Stimulated activated CD8-positive, alpha-beta memory T cell treated with anti-CD3 and anti-CD28 coated beads, Interleukin-15, amount 100 ng/mL, for 4 hours (primary cell): ENCODE results near the gene OVCH2.
"Not testable (repeated sequence)": the region's sequence is repeated elsewhere in the genome, so short reads cannot be mapped to it uniquely, and the experiment has no call there.

Source experiments
- DNase-seq, 2 donors: peaks; one replicate each; pipeline ENCODE4 v3.0.0-alpha.2; 2020; ENCODE audit warnings: low read depth in 2 of 2

The OVCH2 gene

DNA sequence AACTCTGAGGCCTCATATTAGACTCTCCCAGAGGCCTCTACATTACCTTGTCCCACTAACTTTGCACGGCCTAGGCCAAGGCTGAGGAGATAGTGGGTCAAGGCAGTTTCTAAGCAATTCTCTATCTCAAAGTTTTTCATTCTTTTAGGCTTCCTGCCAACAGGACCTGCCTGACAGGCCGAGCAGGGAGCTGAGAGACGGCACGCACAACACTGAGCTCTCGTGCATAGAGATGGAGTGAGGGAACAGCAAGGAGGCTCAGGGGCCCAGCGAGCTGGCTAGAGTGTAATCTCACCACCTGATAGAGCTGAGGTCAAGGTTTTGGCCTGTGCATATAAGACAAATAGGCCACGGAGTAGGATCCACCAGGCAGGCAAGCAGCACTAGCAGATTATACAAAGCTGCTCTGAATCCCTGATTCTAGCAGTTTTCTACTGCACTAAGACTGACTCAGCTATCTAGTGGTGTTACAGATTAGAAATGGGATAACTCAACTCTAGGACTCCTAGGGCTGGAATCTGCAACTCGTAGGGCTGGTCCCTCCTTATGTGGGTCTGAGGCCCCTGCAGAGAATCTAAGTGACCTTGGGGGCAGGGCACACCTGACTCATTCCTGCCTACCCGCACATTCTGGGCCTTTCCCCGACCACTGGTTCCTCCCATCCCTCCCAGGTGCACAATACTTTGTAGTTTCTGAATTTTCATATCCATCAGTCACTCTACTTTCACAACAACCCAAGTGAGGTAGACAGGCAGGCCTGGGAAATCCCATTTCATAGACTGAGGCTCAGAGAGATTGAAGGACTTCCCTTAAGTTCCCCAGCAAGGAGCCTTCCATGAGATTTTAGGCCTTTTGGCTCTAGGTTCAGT, 34.7 kb downstream of the OVCH2 start:
- no peak for DNase-seq

DNA sequence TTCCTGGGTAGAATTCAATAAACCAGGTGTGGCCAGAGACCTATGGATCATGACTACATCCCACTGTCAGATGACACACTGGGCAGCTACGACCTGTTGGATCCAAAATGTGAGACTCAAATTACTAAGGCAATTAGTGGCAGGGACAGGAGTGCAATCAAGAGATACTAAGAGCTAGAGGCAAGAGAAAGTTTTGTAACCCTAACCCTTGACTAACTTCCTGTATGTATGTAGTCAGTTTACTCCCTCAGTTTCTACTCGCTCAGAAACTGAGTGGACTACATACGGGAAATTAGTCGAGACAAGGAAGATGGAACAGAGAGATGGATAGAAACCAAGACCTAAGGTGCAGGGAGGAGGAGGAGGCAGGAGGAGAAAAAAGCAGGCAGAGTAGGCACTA, 35.6 kb downstream of the OVCH2 start:
- no peak for DNase-seq

DNA sequence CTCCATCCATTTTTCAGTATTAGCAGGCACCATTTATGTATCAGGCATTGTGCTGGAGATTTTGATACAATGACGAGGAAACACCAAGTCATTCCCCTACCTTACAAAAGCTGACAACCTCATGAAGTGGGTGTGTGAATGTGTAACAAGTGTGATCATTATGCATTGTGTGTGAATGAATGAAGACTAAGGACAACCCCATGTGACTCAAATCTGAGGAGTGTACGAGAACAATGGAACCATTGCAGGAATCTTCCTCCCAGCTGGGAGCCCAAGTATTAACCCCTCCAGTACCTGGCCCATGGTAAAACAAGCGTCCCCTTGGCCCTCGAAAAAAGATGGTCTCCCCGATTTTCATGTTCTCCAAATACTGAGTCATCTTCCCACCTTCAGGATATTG, 37.4 kb downstream of the OVCH2 start:
- DNase-seq: no peak

DNA sequence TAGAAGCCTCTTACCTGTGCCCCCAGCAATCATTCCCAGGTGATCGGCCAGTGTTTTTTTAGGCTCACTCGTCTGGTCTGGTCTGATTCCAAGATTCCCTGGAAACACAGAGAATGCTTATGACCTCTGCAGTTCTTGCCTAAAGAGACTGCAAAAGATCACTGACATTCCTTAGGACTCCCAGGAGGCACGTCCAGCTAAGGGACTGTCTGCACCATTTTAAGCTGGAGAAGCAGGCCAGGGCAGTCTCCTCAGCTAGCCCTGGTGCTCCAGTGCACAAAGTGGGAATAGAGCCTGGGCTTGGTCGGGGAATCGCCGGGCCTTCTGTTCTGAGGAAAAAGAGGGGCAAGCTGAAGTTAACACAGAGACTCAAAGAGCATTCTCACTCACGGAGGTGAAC, 37.8 kb downstream of the OVCH2 start:
- DNase-seq: no peak

DNA sequence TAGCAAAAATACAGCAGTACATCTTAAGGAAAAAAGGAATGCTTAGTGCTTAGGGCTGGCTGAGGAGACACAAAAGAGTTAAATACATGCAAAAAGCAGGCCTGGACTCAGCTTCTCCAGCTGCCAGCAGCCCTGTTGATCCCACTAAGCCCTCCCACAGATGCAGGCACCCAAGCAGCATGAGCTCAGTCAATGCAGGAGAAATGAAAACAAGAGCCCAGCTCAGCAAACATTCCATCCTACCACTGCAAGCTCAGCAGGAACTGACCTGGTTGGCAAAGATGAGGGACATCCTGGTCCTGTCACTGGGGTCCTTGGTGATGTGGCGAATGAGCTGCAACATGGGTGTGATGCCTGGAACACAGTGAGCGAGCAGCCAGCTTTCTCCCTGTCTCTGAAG, 38.8 kb downstream of the OVCH2 start:
- no peak for DNase-seq

DNA sequence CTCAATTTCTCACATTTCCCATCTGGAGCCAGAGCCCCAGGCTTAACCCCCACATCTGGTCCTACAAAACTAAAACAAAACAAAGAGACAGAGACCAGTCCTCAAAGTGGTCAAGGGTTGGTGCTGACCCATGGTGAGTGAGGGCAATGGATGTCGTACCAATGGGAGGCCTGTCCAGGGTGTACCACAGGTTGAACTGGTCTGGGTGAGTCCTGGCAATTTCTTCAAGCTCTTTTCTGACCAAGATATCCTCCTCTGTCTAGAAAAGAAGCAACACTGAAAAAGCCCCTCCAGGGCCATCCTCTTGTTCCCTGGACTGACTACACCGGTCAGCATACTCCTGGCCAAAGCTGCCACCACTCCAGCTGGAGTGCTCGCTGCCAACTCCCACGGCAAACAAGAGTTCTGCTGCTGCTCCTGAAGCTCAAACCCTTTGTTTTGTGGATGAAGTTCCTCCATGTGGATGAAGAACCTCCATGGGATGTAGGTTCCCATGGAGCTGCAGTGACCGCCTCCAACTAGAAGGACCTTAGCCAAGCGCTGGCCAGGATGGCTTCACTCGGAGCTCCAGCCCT, 39.9 kb downstream of the OVCH2 start:
- DNase-seq: no peak

DNA sequence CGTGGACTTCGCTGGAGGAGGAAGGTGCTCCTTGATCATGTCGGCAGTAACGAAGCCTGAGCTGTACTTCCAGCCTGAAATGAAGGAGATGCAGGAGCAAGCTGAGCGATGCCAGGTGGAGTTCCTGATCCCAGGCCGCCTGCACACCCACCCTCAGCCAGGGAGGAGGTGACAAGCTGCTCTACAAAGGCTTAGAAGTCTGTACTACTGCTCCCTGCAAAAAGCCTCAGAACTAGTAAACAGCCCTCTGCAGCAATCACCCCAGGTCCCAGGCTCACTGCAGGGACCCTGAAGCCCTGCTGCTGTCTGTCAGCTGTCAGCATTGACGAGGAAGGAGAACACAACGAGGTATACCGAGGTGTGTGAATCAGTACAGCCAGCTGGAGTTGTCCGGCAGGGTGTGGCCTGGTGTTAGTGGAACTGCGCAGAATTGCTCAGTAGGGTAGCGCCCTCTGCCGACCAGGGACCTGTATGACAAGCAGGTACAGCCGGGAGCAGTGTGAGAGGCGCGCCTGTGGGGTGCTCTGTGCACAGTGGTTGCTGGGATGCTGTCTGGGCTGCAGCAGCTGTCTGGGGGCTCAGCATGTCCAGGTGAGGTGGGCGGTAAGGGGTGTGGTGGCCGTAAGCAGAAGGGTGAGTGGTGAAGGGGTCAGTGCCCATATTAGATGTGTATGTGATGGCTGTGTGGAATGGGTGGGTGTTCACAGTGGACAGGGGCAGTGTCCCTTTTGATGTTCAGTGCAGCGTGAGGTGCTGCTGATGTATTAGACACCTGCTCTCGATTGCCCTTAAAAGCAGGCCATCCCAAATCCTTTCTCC, 40.6 kb downstream of the OVCH2 start:
- DNase-seq: peak in 1 of 2 donors; percentile 41

DNA sequence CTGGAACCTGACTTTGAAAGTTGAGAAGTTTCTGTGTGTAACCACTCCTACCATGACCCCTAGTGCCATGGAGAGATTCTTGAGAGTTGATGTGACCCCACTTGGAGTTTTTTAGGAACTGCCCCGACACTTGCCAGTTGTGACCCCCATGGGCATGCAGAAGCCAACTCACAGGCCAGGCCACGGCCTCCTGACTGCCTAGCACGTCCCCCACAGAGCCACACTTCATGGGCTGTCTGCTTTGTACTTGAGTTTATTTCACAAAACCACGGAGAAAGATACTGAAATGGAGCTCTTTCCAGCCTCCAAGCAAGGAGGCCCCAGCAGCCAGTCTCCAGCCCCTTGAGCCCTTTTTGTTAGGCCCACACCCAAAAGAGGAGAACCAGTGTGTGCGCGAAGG, 41.4 kb downstream of the OVCH2 start:
- no peak for DNase-seq

DNA sequence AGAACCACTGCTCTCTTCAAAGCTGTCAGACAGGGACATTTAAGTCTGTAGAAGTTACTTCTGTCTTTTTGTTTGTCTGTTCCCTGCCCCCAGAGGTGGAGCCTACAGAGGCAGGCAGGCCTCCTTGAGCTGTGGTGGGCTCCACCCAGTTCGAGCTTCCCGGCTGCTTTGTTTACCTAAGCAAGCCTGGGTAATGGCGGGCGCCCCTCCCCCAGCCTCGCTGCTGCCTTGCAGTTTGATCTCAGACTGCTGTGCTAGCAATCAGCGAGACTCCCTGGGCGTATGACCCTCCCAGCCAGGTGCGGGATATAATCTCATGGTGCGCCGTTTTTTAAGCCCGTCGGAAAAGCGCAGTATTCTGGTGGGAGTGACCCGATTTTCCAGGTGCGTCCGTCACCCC, 42.7 kb downstream of the OVCH2 start:
- not testable (repeated sequence) for DNase-seq

DNA sequence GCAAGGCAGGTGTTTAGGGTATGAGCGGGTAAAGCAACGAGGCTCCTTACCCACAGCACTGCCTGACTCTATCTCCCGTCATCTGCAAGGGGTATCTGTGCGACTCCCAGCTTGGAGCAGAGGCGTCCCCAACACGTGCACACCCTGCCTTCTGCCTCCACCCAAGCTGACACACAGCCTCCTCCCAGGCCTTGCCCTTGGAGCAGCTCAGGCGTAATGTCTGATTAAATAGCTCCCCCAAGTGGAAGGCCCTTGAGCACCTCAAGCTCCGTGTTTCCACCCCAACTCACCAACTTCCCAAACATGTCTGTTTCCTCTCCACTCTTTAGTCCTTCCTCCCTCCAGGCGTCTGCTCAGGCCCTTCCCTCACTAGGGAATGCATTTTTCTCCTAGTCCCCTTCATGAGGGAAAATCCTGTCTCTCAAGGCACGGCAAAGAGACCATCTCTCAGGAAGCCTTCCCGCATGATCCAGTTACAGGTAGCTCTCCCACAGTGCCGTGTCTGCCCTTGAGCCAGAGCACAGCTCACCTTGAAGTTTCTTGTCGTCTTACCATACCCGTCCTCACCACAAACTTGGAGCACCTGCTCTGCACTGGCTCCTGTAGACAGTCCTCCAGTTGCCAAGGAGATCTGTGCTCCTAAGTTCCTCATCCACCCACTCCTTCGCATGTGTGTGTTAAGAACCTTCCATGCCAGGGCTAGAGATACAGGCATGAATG, 48.8 kb downstream of the OVCH2 start:
- no peak for DNase-seq

DNA sequence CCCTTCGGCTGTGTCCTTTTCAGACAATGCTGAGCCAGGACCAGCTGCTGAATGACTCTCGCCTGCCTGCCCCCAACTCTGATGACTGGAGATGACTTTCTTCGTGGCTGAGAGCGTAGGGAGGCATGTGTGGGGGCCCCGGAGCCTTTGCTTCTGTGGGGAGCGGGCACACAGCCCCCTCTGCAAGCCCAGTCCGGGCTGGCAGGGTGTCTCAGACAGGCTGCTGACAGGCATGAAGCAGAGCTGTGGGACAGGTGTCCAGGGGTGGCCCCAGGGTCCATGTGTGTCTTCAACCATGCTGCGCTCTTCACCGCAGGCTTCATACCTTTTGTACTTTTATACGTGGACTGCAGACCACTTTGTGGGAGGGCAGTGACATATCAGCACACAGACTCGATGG, 49.6 kb downstream of the OVCH2 start:
- DNase-seq: no peak

DNA sequence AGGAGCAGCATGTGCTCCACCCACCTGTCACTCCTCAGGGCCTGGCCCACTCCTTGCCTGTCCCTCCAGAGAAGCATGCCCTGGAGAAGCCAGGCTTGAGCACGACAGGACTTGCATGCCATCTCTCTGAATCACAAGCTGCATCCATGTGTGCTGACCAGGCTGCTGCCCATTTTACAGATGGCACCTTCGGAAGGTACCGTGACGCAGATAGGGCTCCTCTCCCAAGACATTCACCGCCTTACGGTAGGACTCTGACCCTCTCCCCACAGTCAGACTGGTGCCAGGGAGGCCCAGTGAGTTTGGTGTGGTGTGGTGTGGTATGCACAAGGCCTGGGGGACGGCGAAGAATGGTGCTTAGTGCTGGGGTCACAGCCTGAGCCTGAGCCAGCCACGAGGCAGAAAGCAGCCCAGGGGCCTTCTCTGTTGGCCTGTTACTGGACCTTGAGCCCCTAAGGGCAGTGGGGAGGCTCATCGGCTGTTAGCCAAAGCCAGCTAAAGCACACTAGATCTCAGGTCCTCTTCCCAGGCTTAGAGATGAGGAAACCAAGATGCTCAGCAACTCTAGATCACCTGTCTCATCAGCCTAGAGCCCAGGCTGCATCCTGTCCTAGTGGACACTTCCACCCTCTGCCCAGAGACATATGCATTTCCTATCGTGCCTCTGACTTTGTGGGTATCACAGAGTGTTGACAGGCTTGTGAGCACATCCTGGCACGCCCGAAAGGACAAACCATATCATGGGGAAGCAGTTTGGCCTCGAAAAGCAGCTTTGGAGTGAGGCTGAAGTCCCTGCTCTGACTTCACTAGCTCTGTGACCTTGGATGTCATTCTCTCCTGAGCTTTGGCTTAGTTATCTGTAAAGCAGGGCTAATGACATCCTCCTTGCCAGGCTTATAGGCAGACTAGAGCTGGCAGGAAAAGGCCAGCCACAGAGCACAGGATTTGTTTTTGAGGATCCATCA, 50.7 kb downstream of the OVCH2 start:
- DNase-seq: no peak

DNA sequence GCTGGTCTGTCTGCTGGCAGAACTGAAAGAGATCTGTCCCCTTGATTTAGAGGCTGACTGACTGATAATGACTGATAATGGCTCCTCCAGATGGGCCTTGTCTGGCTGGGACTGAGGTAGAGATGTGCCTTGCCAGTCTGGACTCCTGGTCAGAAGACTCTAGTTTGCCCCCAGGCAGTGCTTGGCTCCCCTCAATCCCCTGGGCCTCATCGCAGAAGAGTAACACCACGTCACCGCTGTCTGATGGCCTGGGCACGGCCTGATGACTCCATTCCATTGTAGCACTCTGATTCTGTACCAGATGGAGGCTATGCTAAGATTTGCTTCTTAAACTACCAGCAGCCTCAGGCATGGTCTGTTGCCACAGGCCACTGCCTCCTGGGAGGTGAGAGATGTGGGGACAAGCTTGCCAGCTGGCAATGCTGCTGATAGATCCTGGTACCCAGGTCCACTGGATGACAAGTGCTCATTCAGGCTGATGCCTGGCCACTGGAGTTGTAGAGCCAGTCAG, 52.0 kb downstream of the OVCH2 start:
- no peak for DNase-seq

DNA sequence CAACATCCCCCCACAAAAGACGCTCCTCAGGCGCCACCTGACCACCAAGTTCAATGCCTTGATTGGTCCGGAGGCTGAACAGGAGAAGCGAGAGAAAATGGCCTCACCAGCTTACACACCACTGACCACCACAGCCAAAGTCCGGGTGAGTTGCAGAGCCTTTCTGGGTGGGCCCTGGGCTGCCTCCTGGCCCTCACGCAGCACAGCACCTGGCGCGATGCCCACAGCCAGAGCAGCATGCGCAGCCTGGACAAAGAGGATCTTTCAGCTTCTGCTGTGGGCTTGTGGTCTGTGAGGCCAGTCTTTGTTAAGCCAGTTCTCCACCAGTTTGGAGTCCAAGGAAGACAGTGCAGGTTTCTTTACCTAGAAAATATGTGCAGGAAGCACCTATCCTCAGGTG, 54.6 kb downstream of the OVCH2 start:
- DNase-seq: no peak

DNA sequence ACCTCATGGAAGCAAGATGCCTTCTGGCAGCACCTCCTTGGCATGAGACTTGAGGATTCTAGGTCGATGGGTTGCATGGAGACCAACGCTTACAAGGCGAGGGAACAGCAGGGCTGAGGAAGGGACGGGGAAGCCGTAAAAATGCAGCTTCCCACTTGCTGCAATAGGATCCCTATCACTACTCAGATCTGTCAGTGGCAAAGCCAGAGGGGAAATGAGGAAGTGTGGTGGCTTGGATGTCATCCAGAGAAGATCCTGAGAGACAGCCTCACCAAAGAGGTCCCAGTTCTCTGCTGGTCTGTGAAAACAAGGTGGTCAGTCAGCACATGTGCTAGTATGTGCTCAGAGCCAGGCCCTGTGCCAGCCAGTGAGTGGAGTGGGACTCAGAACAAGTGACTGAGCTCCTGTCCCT, 55.1 kb downstream of the OVCH2 start:
- no peak for DNase-seq

DNA sequence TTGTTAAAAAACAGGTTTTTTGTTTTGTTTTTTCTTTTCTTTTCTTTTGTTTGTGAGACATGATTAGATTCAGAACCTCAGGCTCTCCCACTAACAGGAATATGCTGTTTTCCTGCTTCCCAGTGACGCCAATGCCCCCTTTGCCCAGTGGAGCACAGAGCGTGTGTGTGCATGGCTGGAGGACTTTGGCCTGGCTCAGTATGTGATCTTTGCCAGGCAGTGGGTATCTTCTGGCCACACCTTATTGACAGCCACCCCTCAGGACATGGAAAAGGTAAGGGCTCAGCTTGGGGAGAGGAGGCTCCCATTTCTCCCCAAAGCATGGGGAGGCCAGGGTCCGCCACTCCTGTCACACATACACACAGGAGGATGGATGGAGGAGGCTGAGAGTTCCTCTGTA, 58.0 kb downstream of the OVCH2 start:
- DNase-seq: no peak

DNA sequence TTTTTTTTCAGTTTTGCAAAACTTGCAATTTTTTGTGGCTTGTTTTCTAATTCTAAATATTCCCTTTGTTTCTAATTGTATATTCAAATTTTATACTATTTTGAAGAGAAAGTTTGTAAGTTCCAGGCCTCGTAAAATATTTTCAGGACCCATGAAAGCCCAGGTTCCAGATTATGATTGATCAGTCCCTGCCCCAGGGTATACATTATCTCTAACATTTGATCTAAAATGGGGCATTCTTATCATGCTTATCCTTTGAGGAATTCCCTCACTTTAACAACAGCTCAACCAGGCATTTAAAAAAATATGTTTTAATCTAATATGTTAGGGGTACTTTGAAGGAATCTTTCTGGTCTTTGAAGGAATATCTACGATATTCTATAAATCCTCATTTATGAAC, 59.4 kb downstream of the OVCH2 start:
- no peak for DNase-seq

DNA sequence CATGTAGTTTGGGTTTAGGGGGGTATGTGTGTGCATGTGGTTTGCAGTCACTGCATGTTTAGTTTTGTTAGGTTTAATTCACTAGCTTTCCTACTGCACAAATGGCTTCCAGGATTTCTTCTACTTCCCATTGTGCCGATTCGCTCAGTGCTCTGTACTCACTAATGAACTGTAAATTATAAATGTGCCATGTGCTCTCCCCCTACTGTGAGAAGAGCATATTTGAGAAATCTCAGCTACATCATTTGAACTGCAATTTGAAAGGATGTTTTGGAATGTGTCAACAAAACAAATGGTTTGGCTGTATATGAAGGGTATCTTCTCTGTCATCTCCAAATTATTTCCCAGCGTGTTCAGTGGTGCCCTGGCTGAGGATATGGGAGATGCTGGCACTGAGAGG, 61.1 kb downstream of the OVCH2 start:
- no peak for DNase-seq

DNA sequence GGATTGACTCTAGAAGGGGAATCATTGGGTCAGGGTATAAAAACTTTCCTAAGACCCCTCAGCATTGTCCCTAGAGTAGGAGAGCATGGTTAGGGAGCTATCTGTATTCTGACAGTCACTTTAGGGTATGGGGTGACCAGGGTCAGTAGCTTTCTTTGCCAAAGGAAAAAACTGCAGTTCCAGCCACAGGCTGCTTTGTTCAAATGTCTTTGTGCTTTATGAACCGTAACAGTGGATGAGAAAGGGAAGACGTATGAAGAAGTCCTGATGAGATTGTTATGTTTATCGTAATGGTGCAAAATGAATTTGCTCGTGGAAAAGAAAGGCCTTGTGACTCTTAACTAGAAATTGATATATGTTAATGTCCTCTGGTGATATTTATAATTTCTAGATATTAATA, 63.0 kb downstream of the OVCH2 start:
- no peak for DNase-seq

DNA sequence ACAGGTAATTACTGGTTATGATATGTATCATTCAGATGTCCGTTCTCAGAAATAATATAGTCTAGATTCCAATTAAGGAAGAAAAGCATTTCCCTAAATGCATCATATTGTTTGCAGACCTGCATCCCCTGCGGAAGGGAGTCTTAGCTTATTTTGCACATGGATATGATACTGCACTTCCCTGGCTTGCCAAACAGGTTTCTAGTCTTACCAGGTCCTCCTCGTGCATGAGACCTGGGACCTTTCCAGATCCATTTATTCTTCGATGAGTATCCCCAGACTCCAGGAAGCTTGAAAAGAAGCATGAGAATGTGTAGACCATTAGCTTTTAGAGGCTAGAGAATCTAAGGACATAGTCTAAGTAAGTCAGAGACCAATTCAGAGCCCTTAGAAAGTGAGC, 63.5 kb downstream of the OVCH2 start:
- no peak for DNase-seq

DNA sequence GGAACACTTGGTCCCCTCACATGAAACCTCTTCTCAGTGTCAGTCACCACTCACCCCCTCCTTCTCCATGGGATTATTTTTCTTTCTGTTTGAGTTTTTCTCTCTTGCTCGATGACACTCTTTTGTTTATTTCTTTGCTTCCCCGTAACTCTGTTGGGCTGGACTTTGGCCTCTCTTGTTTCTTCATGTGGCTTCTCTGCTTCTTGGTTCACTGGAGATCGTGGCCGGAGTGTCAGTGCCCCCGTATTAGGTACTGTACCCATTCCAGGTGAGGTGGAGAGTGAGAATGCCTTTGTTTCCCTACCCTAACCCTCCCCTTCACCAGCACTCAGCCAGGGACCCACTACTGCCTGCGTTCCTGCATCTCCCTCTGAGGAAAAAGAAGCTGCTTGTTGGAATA, 65.5 kb downstream of the OVCH2 start:
- no peak for DNase-seq
